Hepatocyte (in vitro differentiated cells): ENCODE results near the gene NPHP4. TPM values are rescaled to one million over a fixed set of nuclear protein-coding genes. Genes with fewer than 3 reads are reported as not detected.

Source experiments
- DNase-seq: peaks from one replicate; pipeline ENCODE4 v3.0.0-alpha.2; 2016; ENCODE audit warnings: low spot score
- H2AFZ ChIP-seq: fragments of 200-600 bp; sonication (generic); 2 replicates; pipeline ENCODE4 v1.6.0; 2016; ENCODE audit warnings: antibody characterized with exemption, mild to moderate bottlenecking
- H3K27ac ChIP-seq: fragments of 200-600 bp; sonication (generic); 2 replicates; pipeline ENCODE4 v1.5.1; 2016; ENCODE audit warnings: mild to moderate bottlenecking
- H3K27me3 ChIP-seq: fragments of 200-600 bp; sonication (generic); 2 replicates; pipeline ENCODE4 v1.6.1; 2016
- H3K36me3 ChIP-seq: fragments of 200-600 bp; sonication (generic); replicated peaks from 2 replicates; pipeline ENCODE4 v1.5.1; 2016; ENCODE audit warnings: low read depth; ENCODE audit not compliant: insufficient read depth
- H3K4me1 ChIP-seq: fragments of 200-600 bp; sonication (generic); 2 replicates; pipeline ENCODE4 v1.5.1; 2016; ENCODE audit warnings: mild to moderate bottlenecking, moderate library complexity; ENCODE audit not compliant: insufficient read depth
- H3K4me2 ChIP-seq: fragments of 200-600 bp; sonication (generic); 2 replicates; pipeline ENCODE4 v1.6.0; 2016
- H3K4me3 ChIP-seq: fragments of 200-600 bp; sonication (generic); 2 replicates; pipeline ENCODE4 v1.5.1; 2016; ENCODE audit warnings: mild to moderate bottlenecking
- H3K79me2 ChIP-seq: fragments of 200-600 bp; sonication (generic); 2 replicates; pipeline ENCODE4 v1.6.0; 2017; ENCODE audit warnings: mild to moderate bottlenecking
- H3K9me2 ChIP-seq: fragments of 200-600 bp; sonication (generic); replicated peaks from 2 replicates; pipeline ENCODE4 v1.6.0; 2017; ENCODE audit warnings: mild to moderate bottlenecking; ENCODE audit not compliant: insufficient read depth
- H3K9me3 ChIP-seq: fragments of 200-600 bp; sonication (generic); 2 replicates; pipeline ENCODE4 v1.5.1; 2016; ENCODE audit warnings: low read depth, mild to moderate bottlenecking
- H4K20me1 ChIP-seq: fragments of 200-600 bp; sonication (generic); 2 replicates; pipeline ENCODE4 v1.6.0; 2016; ENCODE audit warnings: mild to moderate bottlenecking; ENCODE audit not compliant: insufficient read depth, poor library complexity, severe bottlenecking
- EZH2 ChIP-seq: fragments of 200-600 bp; sonication (generic); IDR thresholded peaks from 2 replicates; pipeline ENCODE4 v1.6.1; 2016; ENCODE audit warnings: antibody characterized with exemption, mild to moderate bottlenecking, borderline replicate concordance
- EZH2phosphoT487 ChIP-seq: fragments of 200-600 bp; sonication (generic); IDR thresholded peaks from one replicate; pipeline ENCODE4 v1.6.1; 2018; ENCODE audit warnings: antibody characterized with exemption, mild to moderate bottlenecking, low read depth, moderate library complexity; ENCODE audit not compliant: unreplicated experiment, severe bottlenecking
- WGBS: methylation state at CpG from one replicate; pipeline ENCODE4 v1.1.6; 2016; ENCODE audit warnings: low lambda C conversion rate; ENCODE audit errors: missing lambda C conversion rate; 5-methylcytosine and 5-hydroxymethylcytosine counted together
- polyA plus RNA-seq: library from polyadenylated mRNA; unstranded; fragments of >200 nt; fragmentation: Nextera tagmentation; extraction: Ambion mirVana; gene quantifications from 2 replicates; pipeline ENCODE4 v1.2.1, GENCODE V29; 2016
- total RNA-seq: library from RNA; depleted of rRNA; stranded (reverse); fragments of >200 nt; gene quantifications from 2 replicates; pipeline ENCODE4 v1.2.3, GENCODE V29; 2014
- TF ChIP-seq, protein P1 (sequence below): fragments of 200-600 bp; sonication (generic); IDR thresholded peaks from 2 replicates; pipeline ENCODE4 v1.5.1; 2016; ENCODE audit warnings: antibody characterized with exemption, mild to moderate bottlenecking; ENCODE audit not compliant: poor library complexity

NPHP4 gene
- total and polyA plus RNA-seq, 2 experiments from 2014 or later = 5.6 to 6.0 TPM

DNA sequence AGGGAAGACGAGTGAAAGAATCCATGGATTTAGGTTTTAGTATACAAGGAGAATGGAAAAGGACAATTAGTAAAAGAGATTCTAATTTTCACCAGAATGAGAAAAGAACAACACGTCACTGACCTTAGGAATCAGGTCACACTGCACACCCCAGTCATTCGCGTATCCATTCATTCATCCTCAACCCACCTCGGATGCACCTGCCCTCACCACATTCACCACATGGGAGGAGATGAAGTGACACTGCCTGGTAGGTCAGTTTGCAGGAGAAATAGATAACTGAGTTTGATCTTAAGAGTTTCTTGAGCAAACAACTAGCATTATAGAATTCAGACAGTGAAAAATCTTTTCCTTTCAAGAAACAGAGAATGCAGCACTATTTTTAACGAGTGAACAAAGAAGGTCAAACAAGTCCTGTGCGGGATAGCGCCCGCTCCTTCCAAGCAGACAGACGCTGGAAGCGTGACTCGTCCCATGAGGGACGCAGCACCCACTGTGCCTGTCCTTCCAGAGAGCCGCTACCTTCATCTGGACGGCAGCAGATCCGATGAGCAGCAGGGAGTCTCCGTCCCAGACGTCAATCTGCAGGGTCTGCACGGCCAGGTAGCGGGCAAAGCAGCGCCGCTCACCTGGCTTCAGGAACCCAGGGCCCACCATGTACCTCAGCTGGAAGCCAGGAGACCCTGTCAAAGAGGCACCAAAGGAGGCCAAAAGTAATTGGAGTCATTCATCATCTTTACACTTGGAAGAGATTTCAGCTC, 101.7 kb downstream of the NPHP4 start:
- Histone ChIP-seq H3K9me3 (no peaks in the 10 kb centered on the region), H3K27ac (no peak overlapping the region), H3K36me3 (no peaks in the 10 kb centered on the region), H3K4me2 (no peak overlapping the region), H2AFZ (no peak overlapping the region), H3K4me3 (no peak overlapping the region), H3K79me2 (no peaks in the 10 kb centered on the region), H3K27me3 (no peaks in the 10 kb centered on the region), H3K4me1 (no peaks in the 10 kb centered on the region), H3K9me2 (no peaks in the 10 kb centered on the region), H4K20me1 (no peaks in the 10 kb centered on the region)
- no peak for DNase-seq
- WGBS = 94% methylated on average over 22 of the region's 22 CpGs
- TF ChIP-seq, protein P1, sequence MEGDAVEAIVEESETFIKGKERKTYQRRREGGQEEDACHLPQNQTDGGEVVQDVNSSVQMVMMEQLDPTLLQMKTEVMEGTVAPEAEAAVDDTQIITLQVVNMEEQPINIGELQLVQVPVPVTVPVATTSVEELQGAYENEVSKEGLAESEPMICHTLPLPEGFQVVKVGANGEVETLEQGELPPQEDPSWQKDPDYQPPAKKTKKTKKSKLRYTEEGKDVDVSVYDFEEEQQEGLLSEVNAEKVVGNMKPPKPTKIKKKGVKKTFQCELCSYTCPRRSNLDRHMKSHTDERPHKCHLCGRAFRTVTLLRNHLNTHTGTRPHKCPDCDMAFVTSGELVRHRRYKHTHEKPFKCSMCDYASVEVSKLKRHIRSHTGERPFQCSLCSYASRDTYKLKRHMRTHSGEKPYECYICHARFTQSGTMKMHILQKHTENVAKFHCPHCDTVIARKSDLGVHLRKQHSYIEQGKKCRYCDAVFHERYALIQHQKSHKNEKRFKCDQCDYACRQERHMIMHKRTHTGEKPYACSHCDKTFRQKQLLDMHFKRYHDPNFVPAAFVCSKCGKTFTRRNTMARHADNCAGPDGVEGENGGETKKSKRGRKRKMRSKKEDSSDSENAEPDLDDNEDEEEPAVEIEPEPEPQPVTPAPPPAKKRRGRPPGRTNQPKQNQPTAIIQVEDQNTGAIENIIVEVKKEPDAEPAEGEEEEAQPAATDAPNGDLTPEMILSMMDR = no peak
- no peak for TF ChIP-seq EZH2phosphoT487

DNA sequence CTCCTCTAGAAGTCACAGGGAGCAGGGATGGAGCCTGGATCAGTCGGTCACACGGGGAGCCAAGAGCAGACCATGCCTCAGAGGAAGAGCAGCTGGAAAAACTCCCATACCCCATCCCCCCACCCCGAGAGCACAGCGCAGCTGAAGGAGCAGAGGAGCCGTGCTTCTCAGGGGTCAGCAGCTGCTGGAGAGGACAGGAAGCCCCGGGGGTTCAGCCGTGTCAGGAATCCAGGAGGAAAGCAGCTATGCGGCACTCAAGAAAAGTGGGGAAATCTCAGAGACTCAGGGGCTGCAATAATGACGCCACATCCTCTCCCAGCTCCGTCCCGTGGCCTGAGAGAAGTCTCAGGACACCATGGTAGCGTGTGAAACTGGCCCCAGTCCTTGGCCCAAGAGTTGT, 102.3 kb downstream of the NPHP4 start:
- TF ChIP-seq, protein P1 = no peak
- no peak for TF ChIP-seq EZH2
- H3K36me3 ChIP-seq = no peaks in the 10 kb centered on the region
- DNase-seq = no peak
- no peak overlapping the region for H3K4me2 ChIP-seq
- no peak overlapping the region for H2AFZ ChIP-seq
- H4K20me1 ChIP-seq = no peaks in the 10 kb centered on the region
- H3K27me3 ChIP-seq = no peaks in the 10 kb centered on the region
- H3K4me3 ChIP-seq = no peak overlapping the region
- H3K27ac ChIP-seq = no peak overlapping the region
- H3K9me3 ChIP-seq = no peaks in the 10 kb centered on the region
- 71% methylated on average over 12 of the region's 12 CpGs for WGBS
- no peaks in the 10 kb centered on the region for H3K79me2 ChIP-seq
- H3K4me1 ChIP-seq = no peaks in the 10 kb centered on the region
- H3K9me2 ChIP-seq = no peaks in the 10 kb centered on the region

DNA sequence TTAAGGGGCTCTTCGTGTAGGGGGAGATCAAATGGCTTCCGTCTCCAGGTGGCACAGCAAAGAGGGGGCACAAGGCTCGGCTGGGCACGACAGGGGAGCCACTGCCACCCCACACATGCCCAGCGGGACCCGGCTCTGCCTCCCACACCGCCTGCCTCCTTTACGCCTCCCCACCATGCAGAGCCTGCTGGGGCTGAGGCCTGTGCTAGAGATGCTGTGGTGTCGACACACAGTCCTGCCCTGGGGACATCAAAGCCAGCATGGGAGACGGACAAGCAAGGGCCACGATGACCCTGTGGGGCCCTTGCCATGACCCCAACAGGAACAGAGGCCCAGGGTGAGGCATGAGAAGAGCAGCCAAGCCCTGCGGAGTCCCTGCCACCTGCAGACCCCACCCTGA, 102.8 kb downstream of the NPHP4 start:
- Histone ChIP-seq H3K4me3 (no peak overlapping the region), H3K27ac (no peak overlapping the region), H3K27me3 (no peaks in the 10 kb centered on the region), H3K79me2 (no peaks in the 10 kb centered on the region), H3K9me2 (no peaks in the 10 kb centered on the region), H3K9me3 (no peaks in the 10 kb centered on the region), H4K20me1 (no peaks in the 10 kb centered on the region), H3K4me2 (no peak overlapping the region), H3K36me3 (no peaks in the 10 kb centered on the region), H2AFZ (no peak overlapping the region), H3K4me1 (no peaks in the 10 kb centered on the region)
- 90% methylated on average over 12 of the region's 12 CpGs for WGBS
- no peak for TF ChIP-seq EZH2
- TF ChIP-seq, protein P1 = no peak
- TF ChIP-seq EZH2phosphoT487 = no peak
- no peak for DNase-seq
